HG02623 (cell line): ENCODE measurements around the gene RPL29.

Experiments
- ATAC-seq: cut with Tn5 transposase; IDR thresholded peaks from one replicate; pipeline ENCODE4 v1.9.1; 2021; ENCODE audit warnings: moderate library complexity; ENCODE audit not compliant: unreplicated experiment

The RPL29 gene

GRCh38 chr3:52026041-52026440 is 30.3 kb upstream of the RPL29 start:
- ATAC-seq, result no peak

- no peak for ATAC-seq
These were observed 29.8 kb upstream of the RPL29 start for GRCh38 chr3:52025453-52025852.

- no peak for ATAC-seq
These were observed 29.2 kb upstream of the RPL29 start for GRCh38 chr3:52024765-52025452.

GRCh38 chr3:52023860-52024764 is 28.4 kb upstream of the RPL29 start:
- ATAC-seq, result no peak

- ATAC-seq, result no peak
These were observed 27.5 kb upstream of the RPL29 start for GRCh38 chr3:52023101-52023770.

- no peak for ATAC-seq
These were observed 26.8 kb upstream of the RPL29 start for GRCh38 chr3:52022323-52023100.

GRCh38 chr3:52021489-52022268 is 26.0 kb upstream of the RPL29 start:
- ATAC-seq, result no peak

GRCh38 chr3:52020796-52021195 is 25.1 kb upstream of the RPL29 start:
- ATAC-seq, result no peak

- ATAC-seq, result no peak
These were observed 23.8 kb upstream of the RPL29 start for GRCh38 chr3:52019352-52020080.

- no peak for ATAC-seq
These were observed 22.8 kb upstream of the RPL29 start for GRCh38 chr3:52018319-52019000.

GRCh38 chr3:52017586-52017985 is 21.9 kb upstream of the RPL29 start:
- no peak for ATAC-seq

- no peak for ATAC-seq
These were observed 19.9 kb upstream of the RPL29 start for GRCh38 chr3:52015438-52016228.

GRCh38 chr3:52014613-52015012 is 18.9 kb upstream of the RPL29 start:
- ATAC-seq, result no peak

GRCh38 chr3:52013802-52014598 is 18.3 kb upstream of the RPL29 start:
- ATAC-seq, result no peak

GRCh38 chr3:52012699-52013098 is 17.0 kb upstream of the RPL29 start:
- no peak for ATAC-seq

GRCh38 chr3:52010431-52010830 is 14.7 kb upstream of the RPL29 start:
- ATAC-seq, result no peak

- ATAC-seq, result no peak
These were observed 11.6 kb upstream of the RPL29 start for GRCh38 chr3:52007291-52007690.
